OCI-LY3 (cell line): ENCODE data around the gene SAP30L.

ENCODE experiments used
- EZH2phosphoT487 ChIP-seq: fragments of 200-600 bp; shearing (Covaris generic); IDR thresholded peaks from 2 replicates; pipeline ENCODE4 v1.6.1; 2018; ENCODE audit warnings: antibody characterized with exemption, mixed run types, low read depth
- TF ChIP-seq, protein P1 (sequence below): fragments of 200-600, 300-600 bp; sonication (generic); IDR thresholded peaks from 2 replicates; pipeline ENCODE4 v1.5.1; 2014; ENCODE audit warnings: antibody characterized with exemption, low read length, low read depth

DNA sequence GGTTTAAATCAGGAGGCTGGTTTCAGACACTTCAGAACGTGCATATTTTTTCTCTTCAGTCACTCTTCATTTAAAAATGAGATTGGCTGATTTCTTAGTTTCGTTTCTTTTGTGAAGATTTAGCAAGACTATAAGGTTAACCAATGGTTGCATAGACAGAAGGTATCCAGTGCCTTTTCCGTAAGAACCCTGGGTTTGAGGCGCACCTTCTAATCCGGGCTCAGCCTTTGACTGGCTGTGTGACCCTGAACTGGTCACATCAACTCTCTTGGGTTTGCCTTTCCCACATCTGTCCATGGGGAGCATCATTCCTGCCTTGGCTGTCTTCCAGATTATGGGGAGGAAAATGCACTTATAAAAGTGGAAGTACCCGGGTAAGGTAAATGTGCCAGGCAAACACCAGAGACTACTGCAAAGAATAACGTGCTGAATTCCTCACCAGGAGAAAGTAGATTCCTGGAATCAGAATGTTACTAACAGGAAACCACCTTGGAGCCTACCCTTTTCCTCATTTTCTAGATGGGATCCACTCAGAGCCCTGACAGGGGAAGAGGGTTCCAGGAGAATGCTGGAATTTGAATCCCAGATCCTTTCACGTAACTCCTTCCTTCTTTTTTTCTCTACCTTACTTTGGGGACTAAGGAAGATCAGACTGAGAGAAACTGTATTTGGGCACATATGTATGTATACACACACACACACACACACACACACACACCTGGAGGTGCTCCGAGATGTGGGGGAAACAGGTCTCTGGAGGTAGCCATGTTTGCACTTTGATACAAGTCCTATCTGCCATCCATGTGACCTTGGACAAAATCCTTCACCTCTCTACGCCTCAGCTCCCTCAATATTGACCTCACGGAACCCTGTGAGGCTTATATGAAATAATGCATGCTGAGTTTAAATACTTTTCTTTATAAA lies 25.4 kb downstream of the SAP30L start:
- TF ChIP-seq EZH2phosphoT487 = no peak
- TF ChIP-seq, protein P1, sequence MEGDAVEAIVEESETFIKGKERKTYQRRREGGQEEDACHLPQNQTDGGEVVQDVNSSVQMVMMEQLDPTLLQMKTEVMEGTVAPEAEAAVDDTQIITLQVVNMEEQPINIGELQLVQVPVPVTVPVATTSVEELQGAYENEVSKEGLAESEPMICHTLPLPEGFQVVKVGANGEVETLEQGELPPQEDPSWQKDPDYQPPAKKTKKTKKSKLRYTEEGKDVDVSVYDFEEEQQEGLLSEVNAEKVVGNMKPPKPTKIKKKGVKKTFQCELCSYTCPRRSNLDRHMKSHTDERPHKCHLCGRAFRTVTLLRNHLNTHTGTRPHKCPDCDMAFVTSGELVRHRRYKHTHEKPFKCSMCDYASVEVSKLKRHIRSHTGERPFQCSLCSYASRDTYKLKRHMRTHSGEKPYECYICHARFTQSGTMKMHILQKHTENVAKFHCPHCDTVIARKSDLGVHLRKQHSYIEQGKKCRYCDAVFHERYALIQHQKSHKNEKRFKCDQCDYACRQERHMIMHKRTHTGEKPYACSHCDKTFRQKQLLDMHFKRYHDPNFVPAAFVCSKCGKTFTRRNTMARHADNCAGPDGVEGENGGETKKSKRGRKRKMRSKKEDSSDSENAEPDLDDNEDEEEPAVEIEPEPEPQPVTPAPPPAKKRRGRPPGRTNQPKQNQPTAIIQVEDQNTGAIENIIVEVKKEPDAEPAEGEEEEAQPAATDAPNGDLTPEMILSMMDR = no peak
